Measurements from ENCODE around the gene GHRH. TPM values are rescaled to one million over a fixed set of nuclear protein-coding genes. Genes with fewer than 3 reads are reported as not detected.

Gene GHRH
- total RNA-seq, 1 experiment from 2014 or later: not detected

DNA sequence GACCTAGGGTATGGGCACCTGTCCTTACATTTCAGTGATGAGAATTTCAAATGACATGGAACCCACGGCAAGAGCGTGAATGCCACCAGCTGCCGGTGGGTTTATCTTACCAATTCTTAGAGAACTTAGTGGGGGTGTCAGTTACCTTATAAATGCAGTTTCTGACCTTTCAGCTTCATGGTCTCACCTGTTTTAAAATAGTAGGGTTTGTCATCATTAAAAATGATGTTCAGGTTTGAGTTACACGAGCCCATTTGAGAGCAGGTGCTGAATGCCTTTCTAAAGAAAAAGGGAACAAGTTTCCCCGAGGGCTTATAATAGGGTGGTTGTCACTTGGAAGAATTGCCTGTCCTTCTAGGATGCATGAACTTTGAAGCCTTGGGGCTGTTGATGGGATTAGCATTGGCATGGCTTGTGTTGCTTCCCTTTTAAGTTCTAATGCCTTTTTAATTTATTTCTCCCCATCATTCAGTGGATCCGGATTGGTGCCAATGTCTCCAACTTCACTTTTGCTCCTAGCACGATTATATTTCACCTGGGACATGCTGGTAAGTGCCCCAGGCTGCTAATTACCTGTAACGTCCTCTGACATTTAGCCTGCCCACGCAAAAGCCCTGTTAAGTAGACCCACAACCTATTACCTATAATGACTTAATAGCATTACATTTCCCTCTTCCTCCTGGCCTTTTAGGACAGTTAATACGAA lies 27.9 kb downstream of the GHRH start:
- Histone ChIP-seq H3K4me2 (ENCODE audit: insufficient read depth, insufficient read length, low read length) (no peak overlapping the region), H3K4ac (ENCODE audit: low read depth, low read length) (no peak overlapping the region)
- H3K36me3 Mint-ChIP-seq (ENCODE audit: insufficient read depth in 1 of 3, low read depth in 3 of 3): peaks cover 58 to 93% (median 83%) of the 10 kb centered on the region in 3 experiments; a peak in 6 of 7 replicates

More for the DNA sequence above, 27.9 kb downstream of the GHRH start:
- Histone ChIP-seq H2BK20ac (ENCODE audit: low read depth, low read length, poor library complexity, severe bottlenecking) (no peak overlapping the region), H3K4me1 (ENCODE audit: insufficient read depth, low read length) (peaks cover 7% of the 10 kb centered on the region), H2AFZ (ENCODE audit: low read length) (no peak overlapping the region), H3K27me3 (ENCODE audit: insufficient read depth, low read length) (no peaks in the 10 kb centered on the region), H3K23me2 (ENCODE audit: insufficient read length, low read depth, low read length, poor library complexity, severe bottlenecking) (no peaks in the 10 kb centered on the region), H3K18ac (ENCODE audit: insufficient read length, low read depth, low read length) (no peak overlapping the region), H3K79me1 (ENCODE audit: insufficient read depth, low read depth, low read length, poor library complexity, severe bottlenecking) (no peaks in the 10 kb centered on the region), H3K9ac (ENCODE audit: extremely low read depth, insufficient read length, low read length) (no peak overlapping the region), H3T11ph (ENCODE audit: low read length) (no peak overlapping the region), H3K9me3 (ENCODE audit: control insufficient read depth, low read depth, low read length) (no peaks in the 10 kb centered on the region), H4K5ac (ENCODE audit: insufficient read length, low read depth, low read length) (no peak overlapping the region), H4K20me1 (ENCODE audit: control insufficient read depth, insufficient read depth, insufficient read length) (no peaks in the 10 kb centered on the region), H2BK120ac (ENCODE audit: low read depth, low read length, poor library complexity, severe bottlenecking) (no peak overlapping the region), H2BK15ac (ENCODE audit: low read depth, low read length) (no peak overlapping the region), H2BK12ac (ENCODE audit: insufficient read length, low read depth, low read length) (no peak overlapping the region), H4K8ac (replicated peaks; ENCODE audit: insufficient read length, low read depth, low read length) (no peak overlapping the region), H2BK5ac (ENCODE audit: insufficient read length, low read length) (no peak overlapping the region), H3K14ac (ENCODE audit: insufficient read depth, low read length) (no peak overlapping the region), H3K27ac (ENCODE audit: insufficient read length, low read depth, low read length) (no peak overlapping the region), H3K56ac (ENCODE audit: insufficient read length, low read depth, low read length) (no peak overlapping the region), H3K79me2 (ENCODE audit: insufficient read depth, low read length) (no peaks in the 10 kb centered on the region), H3K23ac (ENCODE audit: insufficient read length, low read depth, low read length) (no peak overlapping the region), H2AK5ac (ENCODE audit: insufficient read length, low read length) (no peak overlapping the region), H4K91ac (ENCODE audit: insufficient read length, low read depth, low read length) (no peak overlapping the region)
- no peak for DNase-seq
- H3K9me3 Mint-ChIP-seq: no peaks in the 10 kb centered on the region
- no CpG with 5 or more reads among the region's 10 CpGs for WGBS (ENCODE audit: extremely low coverage, insufficient read length, low lambda C conversion rate)
- H3K4me3 Mint-ChIP-seq: no peak overlapping the region
- no peak for TF ChIP-seq CTCF (conservative IDR thresholded peaks at IDR 0.05)
- peaks cover 27 to 32% of the 10 kb centered on the region in 2 experiments for H3K4me1 Mint-ChIP-seq
- H3K27me3 Mint-ChIP-seq (ENCODE audit: low read depth): no peaks in the 10 kb centered on the region
- H3K27ac Mint-ChIP-seq: 0 out of 7 replicates have a peak overlapping the region, but pooled peaks of 1 of the 3 experiments have one; percentile 26
